ENCODE data around the gene MROH2A.

DNA sequence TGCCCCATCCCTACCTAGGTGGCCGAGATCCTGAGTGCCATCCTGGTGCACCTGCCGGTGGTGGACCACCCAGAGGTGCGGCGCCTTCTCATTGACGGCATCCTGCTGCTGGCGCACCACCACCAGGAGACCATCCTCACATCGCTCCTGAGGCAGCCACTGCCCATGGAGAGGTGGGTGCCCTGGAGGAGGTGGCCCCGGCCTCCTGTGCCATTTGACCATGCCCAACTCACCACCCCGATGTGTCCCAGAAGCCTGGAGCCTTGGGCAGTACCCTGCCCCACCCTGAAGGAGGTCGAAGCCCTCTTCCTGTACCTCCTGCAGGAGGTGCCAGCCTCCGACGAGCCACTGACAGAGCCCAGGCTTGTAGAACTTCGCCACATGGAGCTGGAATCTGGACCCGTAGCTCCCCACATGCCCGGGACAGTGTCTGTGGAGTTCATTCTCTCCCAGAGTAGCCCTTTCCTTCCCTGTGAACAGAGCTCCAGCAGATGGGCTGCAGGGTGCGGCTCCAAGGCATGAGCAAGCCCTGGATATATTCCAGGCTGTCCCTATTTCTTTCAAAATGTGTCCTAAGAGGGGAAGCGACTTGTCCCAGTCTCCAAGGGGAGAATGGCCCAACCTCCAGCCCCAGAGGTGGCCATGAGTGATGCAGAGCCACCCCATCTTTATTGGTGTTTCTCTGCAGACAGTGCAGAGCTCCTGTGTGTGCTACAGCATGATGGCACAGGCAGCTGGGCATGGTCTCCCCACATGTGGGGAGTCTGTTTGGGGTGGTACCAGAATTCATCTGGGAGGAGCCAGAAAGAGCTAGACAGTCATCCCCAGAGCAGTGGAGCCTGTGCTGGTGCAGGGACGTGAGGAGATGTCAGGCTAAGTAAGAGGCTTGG, 42.0 kb downstream of the MROH2A start:
- TF ChIP-seq CTCF (IDR thresholded peaks at IDR 0.05; ENCODE audit: low read depth, low read length, poor library complexity, severe bottlenecking) (no peak), EZH2phosphoT487 (IDR thresholded peaks at IDR 0.05; ENCODE audit: borderline replicate concordance, low read length) (no peak)

All from DOHH2 (cell line).